ENCODE measurements around the gene DNAJB1. TPM values are rescaled to one million over a fixed set of nuclear protein-coding genes. Genes with fewer than 3 reads are reported as not detected.
A peak's percentile ranks its signal among the peaks of the same experiment; 100 is the strongest.

Gene DNAJB1
- total and polyA plus RNA-seq, 4 donors, result 72.2 to 171 (median 94.5) TPM

GRCh38 chr19:14533450-14533849 is 15.3 kb upstream of the DNAJB1 start:
- ATAC-seq (ENCODE audit: insufficient read depth, low FRiP score) (no peak), DNase-seq (no peak)
- Histone ChIP-seq H3K36me3 (ENCODE audit: control insufficient read depth in 4 of 4, insufficient read depth in 4 of 4, low read length in 4 of 4) (peaks cover 0 to 6% (median 0%) of the 10 kb centered on the region in 4 donors), H3K9me3 (ENCODE audit: control insufficient read depth in 4 of 4, insufficient read depth in 3 of 4, low read length in 3 of 4) (no peaks in the 10 kb centered on the region), H3K27ac (ENCODE audit: low read depth in 1 of 2, low read length in 1 of 2) (no peak overlapping the region), H3K27me3 (ENCODE audit: control insufficient read depth in 3 of 3, insufficient read depth in 3 of 3, low read length in 2 of 3) (no peaks in the 10 kb centered on the region), H3K9ac (ENCODE audit: insufficient read depth in 1 of 2, low read length in 2 of 2) (no peak overlapping the region), H3K4me1 (ENCODE audit: control insufficient read depth in 5 of 5, insufficient read depth in 5 of 5, low read length in 5 of 5) (peaks cover 0 to 13% (median 4%) of the 10 kb centered on the region in 5 donors), H3K4me3 (no peak overlapping the region)
- TF ChIP-seq CTCF (IDR thresholded peaks at IDR 0.05; ENCODE audit: control extremely low read depth, extremely low read depth), result no peak
- WGBS, 2 donors, result 89 to 92% methylated on average over 5 of the region's 5 CpGs

GRCh38 chr19:14530506-14530905 is 12.3 kb upstream of the DNAJB1 start:
- TF ChIP-seq CTCF (IDR thresholded peaks at IDR 0.05; ENCODE audit: control extremely low read depth, extremely low read depth), result no peak
- ATAC-seq (ENCODE audit: insufficient read depth, low FRiP score) (no peak), DNase-seq (no peak)
- whole genome bisulfite sequencing, 2 donors, result 51 to 52% methylated on average over 3 of the region's 3 CpGs
- Histone ChIP-seq H3K4me1 (ENCODE audit: control insufficient read depth in 5 of 5, insufficient read depth in 5 of 5, low read length in 5 of 5) (peaks cover 0 to 13% (median 0%) of the 10 kb centered on the region in 5 donors), H3K36me3 (ENCODE audit: control insufficient read depth in 4 of 4, insufficient read depth in 4 of 4, low read length in 4 of 4) (peaks cover 0 to 6% (median 0%) of the 10 kb centered on the region in 4 donors), H3K27ac (ENCODE audit: low read depth in 1 of 2, low read length in 1 of 2) (no peak overlapping the region), H3K9me3 (ENCODE audit: control insufficient read depth in 4 of 4, insufficient read depth in 3 of 4, low read length in 3 of 4) (no peaks in the 10 kb centered on the region), H3K9ac (ENCODE audit: insufficient read depth in 1 of 2, low read length in 2 of 2) (peak overlapping the region in 1 of 2 donors; percentile 97), H3K27me3 (ENCODE audit: control insufficient read depth in 3 of 3, insufficient read depth in 3 of 3, low read length in 2 of 3) (no peaks in the 10 kb centered on the region), H3K4me3 (no peak overlapping the region)

- no peak for DNase-seq
- Histone ChIP-seq H3K27ac (ENCODE audit: low read depth in 1 of 2, low read length in 1 of 2) (peak overlapping the region; percentile 76 to 96), H3K9me3 (ENCODE audit: control insufficient read depth in 4 of 4, insufficient read depth in 3 of 4, low read length in 3 of 4) (no peaks in the 10 kb centered on the region), H3K4me3 (peak overlapping the region; percentile 60), H3K36me3 (ENCODE audit: control insufficient read depth in 4 of 4, insufficient read depth in 4 of 4, low read length in 4 of 4) (peaks cover 0 to 6% (median 0%) of the 10 kb centered on the region in 4 donors), H3K9ac (ENCODE audit: insufficient read depth in 1 of 2, low read length in 2 of 2) (peak overlapping the region; percentile 56 to 97), H3K27me3 (ENCODE audit: control insufficient read depth in 3 of 3, insufficient read depth in 3 of 3, low read length in 2 of 3) (no peaks in the 10 kb centered on the region), H3K4me1 (ENCODE audit: control insufficient read depth in 5 of 5, insufficient read depth in 5 of 5, low read length in 5 of 5) (peaks cover 0 to 13% (median 0%) of the 10 kb centered on the region in 5 donors)
- no peak for TF ChIP-seq CTCF (IDR thresholded peaks at IDR 0.05; ENCODE audit: control extremely low read depth, extremely low read depth)
- whole genome bisulfite sequencing, 2 donors, result 0% methylated on average over 18 of the region's 18 CpGs
- ATAC-seq (ENCODE audit: insufficient read depth, low FRiP score), result no peak
Measured at GRCh38 chr19:14530005-14530348, 11.8 kb upstream of the DNAJB1 start.

Measured in lung (tissue), 12 donors.